ENCODE measurements around the gene SLC6A3.

GRCh38 chr5:1413611-1414241 lies 31.5 kb downstream of the SLC6A3 start:
- TF ChIP-seq CTCF (conservative IDR thresholded peaks at IDR 0.05 in 1 of 2, IDR thresholded peaks at IDR 0.05 in 1 of 2; ENCODE audit: low read depth in 1 of 2, low read length in 2 of 2) (no peak), EZH2 (IDR thresholded peaks at IDR 0.05; ENCODE audit: low read length, missing control alignments) (no peak)

All from fibroblast of lung (primary cell).